Panc1 (cell line): ENCODE data around the gene LLPH. TPM values are rescaled to one million over a fixed set of nuclear protein-coding genes. Genes with fewer than 3 reads are reported as not detected.

Experiments used
- ATAC-seq: fragments of 200-7000 bp; cut with Tn5 transposase; 2 replicates; pipeline ENCODE4 v1.9.1; 2020; ENCODE audit warnings: mild to moderate bottlenecking, moderate library complexity
- BruUV-seq: library from RNA; stranded (reverse); fragments of 400-500 nt; replicated peaks from 2 replicates; lab custom pipeline; 2021; lab: Mats Ljungman, UMichigan
- CTCF ChIA-PET: fragments of 300-600 bp; sonication (Branson Sonifier 250); formaldehyde crosslinking; loops from one replicate; lab custom pipeline; 2022; ENCODE audit warnings: antibody characterized with exemption; lab: Charles Lee
- POLR2A ChIA-PET: fragments of 300-600 bp; sonication (Branson Sonifier 250); formaldehyde crosslinking; loops from one replicate; lab custom pipeline; 2022; ENCODE audit warnings: antibody characterized with exemption; lab: Charles Lee
- DNase-seq: peaks from one replicate; pipeline ENCODE4 v3.0.0-alpha.2; 2010; ENCODE audit warnings: low read depth, low spot score
- H3K27ac ChIP-seq: 2 replicates; pipeline ENCODE4 v1.5.1; 2011; ENCODE audit warnings: mild to moderate bottlenecking, low read length, inconsistent platforms
- H3K27me3 ChIP-seq: fragments of 200-500 bp; sonication (Bioruptor generic); 2 replicates; pipeline ENCODE4 v1.6.0; 2014; ENCODE audit warnings: low read length, inconsistent platforms; ENCODE audit not compliant: control insufficient read depth, insufficient read depth
- H3K36me3 ChIP-seq: fragments of 200-500 bp; sonication (Bioruptor generic); 2 replicates; pipeline ENCODE4 v1.5.1; 2014; ENCODE audit warnings: inconsistent platforms, mild to moderate bottlenecking, low read length, moderate library complexity; ENCODE audit not compliant: control insufficient read depth, insufficient read depth
- H3K4me1 ChIP-seq: 2 replicates; pipeline ENCODE4 v1.5.1; 2011; ENCODE audit warnings: inconsistent platforms, mild to moderate bottlenecking, low read length, moderate library complexity; ENCODE audit not compliant: control insufficient read depth, insufficient read depth
- H3K4me3 ChIP-seq, 2 experiments: 2 replicates each; pipeline ENCODE4 v1.5.1; 2011 to 2012; ENCODE audit warnings: low read depth in 2 of 2, low read length in 2 of 2, mild to moderate bottlenecking in 2 of 2, inconsistent platforms in 1 of 2, moderate library complexity in 1 of 2
- H3K9me3 ChIP-seq: fragments of 200-500 bp; sonication (Bioruptor generic); 2 replicates; pipeline ENCODE4 v1.5.1; 2014; ENCODE audit warnings: low read depth, mild to moderate bottlenecking, inconsistent platforms, low read length, moderate library complexity; ENCODE audit not compliant: control insufficient read depth, insufficient read depth
- CTCF ChIP-seq: fragments of 450-650 bp; IDR thresholded peaks from 2 replicates; pipeline ENCODE4 v1.5.1; 2017; ENCODE audit warnings: mild to moderate bottlenecking
- POLR2AphosphoS5 ChIP-seq: IDR thresholded peaks from 2 replicates; pipeline ENCODE4 v1.6.1; 2012; ENCODE audit warnings: mild to moderate bottlenecking, low read depth, low read length, moderate library complexity
- REST ChIP-seq, 2 experiments: IDR thresholded peaks; 2 replicates each; pipeline ENCODE4 v1.6.1; 2011 to 2012; ENCODE audit warnings: low read depth in 2 of 2, control low read depth in 1 of 2, low read length in 1 of 2, mild to moderate bottlenecking in 1 of 2, moderate library complexity in 1 of 2; ENCODE audit not compliant: insufficient read depth in 1 of 2
- TCF7L2 ChIP-seq: IDR thresholded peaks from 2 replicates; pipeline ENCODE4 v1.6.1; 2011; ENCODE audit warnings: mild to moderate bottlenecking, low read depth, low read length, inconsistent platforms
- in situ Hi-C: cut with HindIII; loops from 2 replicates; pipeline ENCODE4 v1.10.0; 2016; ENCODE audit warnings: low sequenced_read_pairs, low pct_unique_long_range_greater_than_20kb
- intact Hi-C: fragments of 100-400 bp; cut with micrococcal nuclease; formaldehyde crosslinking; loops from one replicate; pipeline ENCODE4 v1.10.0; 2022; ENCODE audit not compliant: unreplicated experiment
- total RNA-seq: library from RNA; stranded (reverse); gene quantifications from one replicate; pipeline ENCODE4 v1.2.1, GENCODE V29; 2021; ENCODE audit not compliant: unreplicated experiment

Gene LLPH
- total RNA-seq, 1 experiment from 2014 or later = 40.5 TPM

DNA sequence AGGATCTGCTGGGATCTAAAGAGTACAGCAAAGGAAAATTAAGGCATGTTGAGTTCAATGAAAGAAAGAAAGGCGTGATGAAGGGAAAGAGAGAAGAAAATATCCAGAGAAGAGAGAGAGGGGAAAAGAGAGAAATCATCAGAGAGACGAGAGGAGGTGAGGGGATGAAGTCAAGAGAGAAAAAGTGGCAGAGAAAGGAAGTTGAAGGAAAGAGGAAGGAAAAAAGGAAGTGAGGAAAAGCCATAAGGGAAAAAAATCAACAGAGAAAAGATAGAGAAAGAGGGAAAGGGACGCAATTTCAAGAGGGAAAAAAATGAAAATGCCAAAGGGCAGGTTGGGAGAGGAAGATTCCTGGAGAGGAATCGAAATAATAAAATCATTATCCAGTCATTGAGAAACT is 40.4 kb downstream of the LLPH start:
- no peak for TF ChIP-seq REST (IDR thresholded peaks at IDR 0.05; ENCODE audit: insufficient read depth in 1 of 2, low read depth in 2 of 2, low read length in 1 of 2)
- no peak for TF ChIP-seq POLR2AphosphoS5
- ATAC-seq (no peak), DNase-seq (no peak)
- Histone ChIP-seq H3K27me3 (no peaks in the 10 kb centered on the region), H3K9me3 (no peaks in the 10 kb centered on the region), H3K36me3 (no peaks in the 10 kb centered on the region), H3K4me3 (no peak overlapping the region), H3K4me1 (peaks cover 15% of the 10 kb centered on the region; the same call in 1 of the 2 replicates), H3K27ac (peak overlapping the region; percentile 41; the same call in 1 of the 2 replicates)
- in situ Hi-C loops (no loop called here), intact Hi-C loops (no loop called here)
- no TSS peak for BruUV-seq
- POLR2A ChIA-PET = interaction anchor here (0.6 kb wide), 1 partner anchor 1123 kb away, joined by 3 read pairs; no protein-coding TSS in a partner anchor
- CTCF ChIA-PET = no interaction called here

GRCh38 chr12:66087365-66087943 is 43.1 kb downstream of the LLPH start:
- peaks cover 10% of the 10 kb centered on the region; the same call in 1 of the 2 replicates for H3K4me1 ChIP-seq
- H3K36me3 ChIP-seq = no peaks in the 10 kb centered on the region
- ChIA-PET CTCF (interaction anchor here (0.5 to 0.7 kb wide), 3 partner anchors 612 to 1186 kb away, joined by 3 to 13 read pairs (median 8); no protein-coding TSS in a partner anchor), POLR2A (no interaction called here)
- peaks cover 10% of the 10 kb centered on the region; the same call in 1 of the 2 replicates for H3K9me3 ChIP-seq
- BruUV-seq = no TSS peak
- H3K4me3 ChIP-seq = no peak overlapping the region
- no peaks in the 10 kb centered on the region for H3K27me3 ChIP-seq
- TF ChIP-seq TCF7L2 = no peak
- TF ChIP-seq POLR2AphosphoS5 = no peak
- peak; percentile 88 for TF ChIP-seq CTCF
- no peak for TF ChIP-seq REST (IDR thresholded peaks at IDR 0.05; ENCODE audit: insufficient read depth in 1 of 2, low read depth in 2 of 2, low read length in 1 of 2)
- intact Hi-C loops = loop anchor here (5.0 to 10.0 kb wide), 3 partner anchors 190 to 783 kb away; no protein-coding TSS in a partner anchor
- in situ Hi-C loops = no loop called here
- ATAC-seq (peak; percentile 91), DNase-seq (peak; percentile 57)
- peak overlapping the region; percentile 69; the same call in 1 of the 2 replicates for H3K27ac ChIP-seq
